ENCODE measurements around the gene ABR. TPM values are rescaled to one million over a fixed set of nuclear protein-coding genes. Genes with fewer than 3 reads are reported as not detected.
"Not testable (repeated sequence)": the region's sequence is repeated elsewhere in the genome, so short reads cannot be mapped to it uniquely, and the experiment has no call there.

The ABR gene
- polyA plus RNA-seq, 10 donors: 28.5 to 42.7 (median 34.2) TPM

GRCh38 chr17:1152582-1152981, 27.2 kb downstream of the ABR start:
- not testable (repeated sequence) for DNase-seq

GRCh38 chr17:1150863-1151600, 28.7 kb downstream of the ABR start:
- no peak for DNase-seq

GRCh38 chr17:1149869-1150268, 29.9 kb downstream of the ABR start:
- no peak for DNase-seq

- DNase-seq: no peak
These were observed 32.1 kb downstream of the ABR start for GRCh38 chr17:1147664-1148063.

GRCh38 chr17:1146561-1147265, 33.1 kb downstream of the ABR start:
- DNase-seq: no peak

GRCh38 chr17:1145311-1145986, 34.3 kb downstream of the ABR start:
- DNase-seq: no peak

- DNase-seq: no peak
These were observed 35.6 kb downstream of the ABR start for GRCh38 chr17:1144162-1144561.

GRCh38 chr17:1143573-1143972, 36.2 kb downstream of the ABR start:
- DNase-seq: peak; percentile 51 to 90 (median 80)

- peak; percentile 45 to 78 (median 64) for DNase-seq
These were observed 37.2 kb downstream of the ABR start for GRCh38 chr17:1142561-1142971.

GRCh38 chr17:1137465-1137894, 42.3 kb downstream of the ABR start:
- no peak for DNase-seq

- peak in 1 of 3 donors; percentile 46 for DNase-seq
These were observed 43.0 kb downstream of the ABR start for GRCh38 chr17:1136748-1137147.

- DNase-seq: no peak
These were observed 45.0 kb downstream of the ABR start for GRCh38 chr17:1134634-1135324.

- DNase-seq: no peak
These were observed 49.6 kb downstream of the ABR start for GRCh38 chr17:1130191-1130590.

GRCh38 chr17:1128463-1128862, 51.3 kb downstream of the ABR start:
- not testable (repeated sequence) for DNase-seq

GRCh38 chr17:1126801-1127550, 52.8 kb downstream of the ABR start:
- no peak for DNase-seq

GRCh38 chr17:1126250-1126797, 53.5 kb downstream of the ABR start:
- DNase-seq: no peak

- DNase-seq: no peak
These were observed 54.0 kb downstream of the ABR start for GRCh38 chr17:1125788-1126145.

GRCh38 chr17:1124896-1125787, 54.6 kb downstream of the ABR start:
- no peak for DNase-seq

GRCh38 chr17:1123921-1124715, 55.7 kb downstream of the ABR start:
- no peak for DNase-seq
